Measurements from ENCODE around the gene ZNF341.

DNA sequence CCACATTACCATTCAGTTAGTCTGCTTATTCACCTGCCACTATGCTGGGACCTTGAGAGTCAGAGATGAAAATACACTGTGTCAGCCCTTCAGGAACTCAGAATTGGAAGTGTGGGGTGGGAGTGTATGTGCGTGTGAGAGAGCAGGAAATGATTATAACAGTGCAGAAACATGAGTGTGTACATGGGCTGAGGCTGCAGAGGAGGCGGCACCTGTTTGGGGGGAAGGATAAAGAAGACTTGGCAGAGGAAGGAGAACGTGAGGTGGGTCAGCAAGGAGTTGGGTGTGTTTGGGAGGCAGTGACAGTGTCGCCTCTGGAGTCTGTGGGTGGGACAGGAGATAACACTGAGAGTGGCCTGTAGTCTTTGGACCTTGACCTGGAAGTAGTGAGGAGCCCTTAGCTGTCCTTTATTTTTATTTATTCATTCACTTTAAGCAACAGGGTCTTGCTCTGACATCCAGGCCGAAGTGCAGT is 82.5 kb downstream of the ZNF341 start:
- TF ChIP-seq CTCF (IDR thresholded peaks at IDR 0.05), result no peak
- no peak for TF ChIP-seq EP300 (IDR thresholded peaks at IDR 0.05)
- no peak for TF ChIP-seq POLR2AphosphoS5 (IDR thresholded peaks at IDR 0.05)

Measured in sigmoid colon (tissue), 4 donors.